ENCODE data around the gene SDR42E1. TPM values are rescaled to one million over a fixed set of nuclear protein-coding genes. Genes with fewer than 3 reads are reported as not detected.

Gene SDR42E1
- 21.2 and 31.8 TPM in 2 replicates for total RNA-seq

GRCh38 chr16:82011199-82011641, at the start of gene SDR42E1:
Gene SDR42E1 (minus strand): TSS chr16:82011470. CDS start chr16:82000858, 10,612 bp downstream.

GRCh38 chr16:82034981-82035612, 23.8 kb upstream of the SDR42E1 start, which contains the start of gene HSD17B2:
Gene HSD17B2 (plus strand): TSS chr16:82035253. CDS start chr16:82035425, 172 bp downstream.

Other genes with a start within 250 kb of the SDR42E1 start
- 1.9 and 2.1 TPM in 2 replicates for gene PLCG2, start 232.2 kb downstream of the SDR42E1 start, total RNA-seq
- 27.5 and 105 TPM in 2 replicates for gene HSD17B2, start 23.8 kb upstream of the SDR42E1 start, total RNA-seq
- 93.1 and 93.3 TPM in 2 replicates for gene MPHOSPH6, start 158.8 kb upstream of the SDR42E1 start, total RNA-seq

Measured in tracheal epithelial cell (primary cell).